ENCODE results near the gene IDH2. TPM values are rescaled to one million over a fixed set of nuclear protein-coding genes. Genes with fewer than 3 reads are reported as not detected.
"Not testable (repeated sequence)": the region's sequence is repeated elsewhere in the genome, so short reads cannot be mapped to it uniquely, and the experiment has no call there.

Gene IDH2
- 93.4 and 156 TPM in 2 replicates for total RNA-seq (2014; rRNA removed; shearing (Covaris generic); ENCODE audit: low replicate concordance)

- H3K4me2 ChIP-seq (ENCODE audit: low read depth, low read length, poor library complexity, severe bottlenecking), result peak within 1 kb of the TSS; percentile 89
- H3K4me3 ChIP-seq (ENCODE audit: low read length), result peak within 1 kb of the TSS; percentile 75
- H3K36me3 ChIP-seq (ENCODE audit: insufficient read depth, low read length), result no peaks in the 10 kb centered on the region
- peaks cover 54% of the 10 kb centered on the region for H3K4me1 ChIP-seq (ENCODE audit: low read length)
- peak within 1 kb of the TSS; percentile 77; the same call in 1 of the 2 replicates for H2AFZ ChIP-seq (ENCODE audit: low read length)
- H3K9me2 ChIP-seq (replicated peaks; ENCODE audit: insufficient read depth, low read length), result no peaks in the 10 kb centered on the region
- H3K9me3 ChIP-seq (ENCODE audit: low read length), result no peaks in the 10 kb centered on the region
- peak within 1 kb of the TSS; percentile 97 for H3K27ac ChIP-seq (ENCODE audit: low read length)
- H3K27me3 ChIP-seq (ENCODE audit: low read length), result no peaks in the 10 kb centered on the region
- H3K9ac ChIP-seq (ENCODE audit: low read length), result peak within 1 kb of the TSS; percentile 89
- H3K79me2 ChIP-seq (ENCODE audit: low read length), result peaks cover 22% of the 10 kb centered on the region
- DNase-seq, result peak; percentile 88
- no peaks in the 10 kb centered on the region for H4K20me1 ChIP-seq (ENCODE audit: insufficient read depth, low read depth, low read length)
Observed at GRCh38 chr15:90101969-90102890, at the start of gene IDH2. TSS of gene IDH2 (minus strand) at chr15:90102468. CDS start at chr15:90102390, 78 bp downstream.

GRCh38 chr15:90150551-90150950 lies 48.3 kb upstream of the IDH2 start:
- H3K9me2 ChIP-seq (replicated peaks; ENCODE audit: insufficient read depth, low read length), result not testable (repeated sequence)

GRCh38 chr15:90149609-90150340 lies 47.5 kb upstream of the IDH2 start:
- no peak overlapping the region for H3K4me3 ChIP-seq (ENCODE audit: low read length)
- H3K36me3 ChIP-seq (ENCODE audit: insufficient read depth, low read length), result no peaks in the 10 kb centered on the region
- DNase-seq, result no peak
- H3K27ac ChIP-seq (ENCODE audit: low read length), result no peak overlapping the region
- H3K9ac ChIP-seq (ENCODE audit: low read length), result no peak overlapping the region
- H3K9me3 ChIP-seq (ENCODE audit: low read length), result no peaks in the 10 kb centered on the region
- no peaks in the 10 kb centered on the region for H3K9me2 ChIP-seq (replicated peaks; ENCODE audit: insufficient read depth, low read length)
- H3K4me2 ChIP-seq (ENCODE audit: low read depth, low read length, poor library complexity, severe bottlenecking), result no peak overlapping the region
- no peaks in the 10 kb centered on the region for H3K4me1 ChIP-seq (ENCODE audit: low read length)
- no peaks in the 10 kb centered on the region for H4K20me1 ChIP-seq (ENCODE audit: insufficient read depth, low read depth, low read length)
- no peaks in the 10 kb centered on the region for H3K79me2 ChIP-seq (ENCODE audit: low read length)
- no peaks in the 10 kb centered on the region for H3K27me3 ChIP-seq (ENCODE audit: low read length)
- H2AFZ ChIP-seq (ENCODE audit: low read length), result no peak overlapping the region

More at GRCh38 chr15:90150551-90150950, 48.3 kb upstream of the IDH2 start:
- not testable (repeated sequence) for H3K9ac ChIP-seq (ENCODE audit: low read length); H3K9me3 ChIP-seq (ENCODE audit: low read length); H4K20me1 ChIP-seq (ENCODE audit: insufficient read depth, low read depth, low read length); H3K4me2 ChIP-seq (ENCODE audit: low read depth, low read length, poor library complexity, severe bottlenecking); H3K79me2 ChIP-seq (ENCODE audit: low read length); H3K4me1 ChIP-seq (ENCODE audit: low read length); H2AFZ ChIP-seq (ENCODE audit: low read length); H3K27me3 ChIP-seq (ENCODE audit: low read length); H3K27ac ChIP-seq (ENCODE audit: low read length); H3K36me3 ChIP-seq (ENCODE audit: insufficient read depth, low read length); DNase-seq; H3K4me3 ChIP-seq (ENCODE audit: low read length)

- H3K9me3 ChIP-seq (ENCODE audit: low read length); H3K27ac ChIP-seq (ENCODE audit: low read length); H3K4me2 ChIP-seq (ENCODE audit: low read depth, low read length, poor library complexity, severe bottlenecking); H2AFZ ChIP-seq (ENCODE audit: low read length); H3K9ac ChIP-seq (ENCODE audit: low read length); H4K20me1 ChIP-seq (ENCODE audit: insufficient read depth, low read depth, low read length); H3K4me3 ChIP-seq (ENCODE audit: low read length); H3K79me2 ChIP-seq (ENCODE audit: low read length); H3K27me3 ChIP-seq (ENCODE audit: low read length); DNase-seq; H3K4me1 ChIP-seq (ENCODE audit: low read length); H3K36me3 ChIP-seq (ENCODE audit: insufficient read depth, low read length); H3K9me2 ChIP-seq (replicated peaks; ENCODE audit: insufficient read depth, low read length): not testable (repeated sequence)
Observed at GRCh38 chr15:90146198-90146761, 44.0 kb upstream of the IDH2 start.

- no peaks in the 10 kb centered on the region for H3K79me2 ChIP-seq (ENCODE audit: low read length)
- H3K27ac ChIP-seq (ENCODE audit: low read length), result no peak overlapping the region
- H3K9me2 ChIP-seq (replicated peaks; ENCODE audit: insufficient read depth, low read length), result no peaks in the 10 kb centered on the region
- no peak overlapping the region for H3K9ac ChIP-seq (ENCODE audit: low read length)
- peaks cover 4% of the 10 kb centered on the region; the same call in 1 of the 2 replicates for H3K4me1 ChIP-seq (ENCODE audit: low read length)
- H3K4me2 ChIP-seq (ENCODE audit: low read depth, low read length, poor library complexity, severe bottlenecking), result no peak overlapping the region
- no peaks in the 10 kb centered on the region for H4K20me1 ChIP-seq (ENCODE audit: insufficient read depth, low read depth, low read length)
- no peak overlapping the region for H3K4me3 ChIP-seq (ENCODE audit: low read length)
- no peaks in the 10 kb centered on the region for H3K36me3 ChIP-seq (ENCODE audit: insufficient read depth, low read length)
- no peak overlapping the region for H2AFZ ChIP-seq (ENCODE audit: low read length)
- H3K27me3 ChIP-seq (ENCODE audit: low read length), result no peaks in the 10 kb centered on the region
- no peaks in the 10 kb centered on the region for H3K9me3 ChIP-seq (ENCODE audit: low read length)
- DNase-seq, result no peak
Observed at GRCh38 chr15:90145761-90146160, 43.5 kb upstream of the IDH2 start.

- H3K79me2 ChIP-seq (ENCODE audit: low read length), result no peaks in the 10 kb centered on the region
- no peak overlapping the region for H3K4me3 ChIP-seq (ENCODE audit: low read length)
- H2AFZ ChIP-seq (ENCODE audit: low read length), result no peak overlapping the region
- H3K27me3 ChIP-seq (ENCODE audit: low read length), result no peaks in the 10 kb centered on the region
- H3K27ac ChIP-seq (ENCODE audit: low read length), result no peak overlapping the region
- no peak overlapping the region for H3K9ac ChIP-seq (ENCODE audit: low read length)
- peaks cover 4% of the 10 kb centered on the region; the same call in 1 of the 2 replicates for H3K4me1 ChIP-seq (ENCODE audit: low read length)
- H3K9me2 ChIP-seq (replicated peaks; ENCODE audit: insufficient read depth, low read length), result no peaks in the 10 kb centered on the region
- DNase-seq, result no peak
- no peaks in the 10 kb centered on the region for H3K36me3 ChIP-seq (ENCODE audit: insufficient read depth, low read length)
- no peak overlapping the region for H3K4me2 ChIP-seq (ENCODE audit: low read depth, low read length, poor library complexity, severe bottlenecking)
- H3K9me3 ChIP-seq (ENCODE audit: low read length), result no peaks in the 10 kb centered on the region
- H4K20me1 ChIP-seq (ENCODE audit: insufficient read depth, low read depth, low read length), result no peaks in the 10 kb centered on the region
Observed at GRCh38 chr15:90145259-90145658, 43.0 kb upstream of the IDH2 start.

GRCh38 chr15:90143166-90143655 lies 40.9 kb upstream of the IDH2 start:
- Histone ChIP-seq H3K27ac (ENCODE audit: low read length) (no peak overlapping the region), H3K27me3 (ENCODE audit: low read length) (no peaks in the 10 kb centered on the region), H4K20me1 (ENCODE audit: insufficient read depth, low read depth, low read length) (no peaks in the 10 kb centered on the region), H3K4me1 (ENCODE audit: low read length) (peaks cover 4% of the 10 kb centered on the region; the same call in 1 of the 2 replicates), H3K9me2 (replicated peaks; ENCODE audit: insufficient read depth, low read length) (no peaks in the 10 kb centered on the region), H3K9me3 (ENCODE audit: low read length) (no peaks in the 10 kb centered on the region), H3K79me2 (ENCODE audit: low read length) (no peaks in the 10 kb centered on the region), H3K9ac (ENCODE audit: low read length) (no peak overlapping the region), H3K4me2 (ENCODE audit: low read depth, low read length, poor library complexity, severe bottlenecking) (no peak overlapping the region), H3K4me3 (ENCODE audit: low read length) (no peak overlapping the region), H3K36me3 (ENCODE audit: insufficient read depth, low read length) (no peaks in the 10 kb centered on the region), H2AFZ (ENCODE audit: low read length) (no peak overlapping the region)
- peak; percentile 89 for DNase-seq
